Measurements from ENCODE around the gene TPX2. TPM values are rescaled to one million over a fixed set of nuclear protein-coding genes. Genes with fewer than 3 reads are reported as not detected.

The TPX2 gene
- total and polyA plus RNA-seq, 10 of the 15 experiments (the other 5 are each of a cell fraction or from before 2014, with no cell fraction given) = 29.7 to 144 (median 89.0) TPM

- TF ChIP-seq CUX1 (IDR thresholded peaks at IDR 0.05; ENCODE audit: insufficient replicate concordance, low read depth, low read length) (no peak), SUPT20H (IDR thresholded peaks at IDR 0.05; ENCODE audit: borderline replicate concordance, control insufficient read depth, low read depth, low read length) (no peak), RELB (IDR thresholded peaks at IDR 0.05; ENCODE audit: low read depth) (peak; percentile 30; the same call in 1 of the 2 replicates), BHLHE40 (IDR thresholded peaks at IDR 0.05; ENCODE audit: borderline replicate concordance in 1 of 2, low read depth in 2 of 2, low read length in 1 of 2) (peak; percentile 26 to 69; a peak in 3 of 4 replicates), REST (IDR thresholded peaks at IDR 0.05; ENCODE audit: low read depth, low read length) (no peak), BACH1 (IDR thresholded peaks at IDR 0.05; ENCODE audit: borderline replicate concordance) (0 out of 2 replicates have a peak, but pooled peaks have one; percentile 38), NFYB (IDR thresholded peaks at IDR 0.05; ENCODE audit: insufficient read depth, low read depth, low read length) (no peak), FOXM1 (IDR thresholded peaks at IDR 0.05; ENCODE audit: low read depth, low read length) (0 out of 2 replicates have a peak, but pooled peaks have one; percentile 34), RELA (IDR thresholded peaks at IDR 0.05; ENCODE audit: borderline replicate concordance, partially characterized antibody) (no peak), E2F4 (IDR thresholded peaks at IDR 0.05; ENCODE audit: low read depth, low read length) (no peak), ATF2 (IDR thresholded peaks at IDR 0.05; ENCODE audit: low read length) (no peak)
Observed at GRCh38 chr20:31720486-31721407, 18.3 kb upstream of the TPX2 start (continued).
